Activated CD8-positive, alpha-beta memory T cell treated with anti-CD3 and anti-CD28 coated beads for 36 hours (primary cell): ENCODE results near the gene ROBO2. TPM values are rescaled to one million over a fixed set of nuclear protein-coding genes. Genes with fewer than 3 reads are reported as not detected.

Experiments
- CTCF ChIA-PET: fragments of 350-600 bp; sonication (Branson Sonifier 250); formaldehyde crosslinking; loops from one replicate; lab custom pipeline; 2021; ENCODE audit warnings: antibody characterized with exemption; lab: Charles Lee
- POLR2A ChIA-PET: fragments of 350-600 bp; sonication (Branson Sonifier 250); formaldehyde crosslinking; loops from one replicate; lab custom pipeline; 2021; ENCODE audit warnings: antibody characterized with exemption; lab: Charles Lee
- total RNA-seq, 2 experiments: library from RNA; stranded (reverse); gene quantifications; one replicate each; pipeline ENCODE4 v1.2.3, GENCODE V29; 2021

ROBO2 gene
- total RNA-seq, 2 experiments from 2014 or later = not detected

GRCh38 chr3:77524463-77524862 lies 484.6 kb downstream of the ROBO2 start:
- CTCF ChIA-PET = no interaction called here

GRCh38 chr3:77524946-77525682 lies 485.2 kb downstream of the ROBO2 start:
- CTCF ChIA-PET = interaction anchor here (0.7 kb wide), 1 partner anchor 110 kb away, joined by 5 read pairs; no protein-coding TSS in a partner anchor
- POLR2A ChIA-PET = no interaction called here

More at GRCh38 chr3:77524463-77524862, 484.6 kb downstream of the ROBO2 start:
- POLR2A ChIA-PET = no interaction called here

DNA sequence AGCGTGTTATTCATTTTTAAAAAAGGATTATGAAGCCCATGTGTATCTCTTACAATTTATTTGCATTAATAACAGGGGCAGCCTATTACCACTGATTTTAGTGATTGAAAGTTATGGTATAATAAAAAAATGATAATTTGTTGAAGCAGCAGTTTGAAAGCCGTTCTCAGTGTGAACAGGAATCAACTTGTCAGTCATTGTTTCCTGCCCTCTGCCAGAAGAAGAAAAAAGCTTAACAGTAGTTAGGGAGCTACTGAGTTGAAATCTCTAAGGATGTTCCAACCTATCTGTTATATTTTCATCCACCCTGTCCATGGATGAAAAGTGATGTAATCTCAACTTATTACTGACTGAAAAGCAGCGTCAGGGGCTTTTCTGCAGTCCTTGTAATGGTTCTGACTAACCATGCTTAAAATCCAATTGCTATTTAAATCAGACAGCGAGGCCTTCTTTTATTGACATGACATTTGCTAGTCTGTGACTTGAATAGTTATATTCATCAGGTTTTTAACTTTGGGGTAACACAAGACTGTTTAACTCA lies 486.7 kb downstream of the ROBO2 start:
- POLR2A ChIA-PET = no interaction called here
- CTCF ChIA-PET = no interaction called here

DNA sequence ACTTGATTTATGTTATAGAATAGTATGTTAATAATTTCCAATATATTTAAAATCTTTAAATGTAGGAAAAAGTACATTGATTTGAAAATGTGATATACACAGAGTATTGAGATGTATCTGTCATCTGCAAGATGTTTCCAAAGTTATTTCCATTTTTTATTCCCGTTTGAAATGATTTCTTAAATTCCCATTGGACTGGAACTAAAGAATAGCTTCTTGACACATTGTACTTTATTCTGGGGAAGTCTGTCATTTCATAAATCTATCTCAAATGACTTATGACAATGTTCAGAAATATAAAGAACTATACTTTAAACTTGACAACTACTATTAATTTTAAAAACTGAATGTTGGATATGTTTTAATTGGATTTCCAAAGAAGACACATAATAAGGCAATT lies 489.6 kb downstream of the ROBO2 start:
- ChIA-PET POLR2A (no interaction called here), CTCF (no interaction called here)

GRCh38 chr3:77530870-77531269 lies 491.0 kb downstream of the ROBO2 start:
- CTCF ChIA-PET = no interaction called here

GRCh38 chr3:77535116-77535515 lies 495.2 kb downstream of the ROBO2 start:
- CTCF ChIA-PET = no interaction called here
- POLR2A ChIA-PET = no interaction called here

More at GRCh38 chr3:77530870-77531269, 491.0 kb downstream of the ROBO2 start:
- POLR2A ChIA-PET = no interaction called here

DNA sequence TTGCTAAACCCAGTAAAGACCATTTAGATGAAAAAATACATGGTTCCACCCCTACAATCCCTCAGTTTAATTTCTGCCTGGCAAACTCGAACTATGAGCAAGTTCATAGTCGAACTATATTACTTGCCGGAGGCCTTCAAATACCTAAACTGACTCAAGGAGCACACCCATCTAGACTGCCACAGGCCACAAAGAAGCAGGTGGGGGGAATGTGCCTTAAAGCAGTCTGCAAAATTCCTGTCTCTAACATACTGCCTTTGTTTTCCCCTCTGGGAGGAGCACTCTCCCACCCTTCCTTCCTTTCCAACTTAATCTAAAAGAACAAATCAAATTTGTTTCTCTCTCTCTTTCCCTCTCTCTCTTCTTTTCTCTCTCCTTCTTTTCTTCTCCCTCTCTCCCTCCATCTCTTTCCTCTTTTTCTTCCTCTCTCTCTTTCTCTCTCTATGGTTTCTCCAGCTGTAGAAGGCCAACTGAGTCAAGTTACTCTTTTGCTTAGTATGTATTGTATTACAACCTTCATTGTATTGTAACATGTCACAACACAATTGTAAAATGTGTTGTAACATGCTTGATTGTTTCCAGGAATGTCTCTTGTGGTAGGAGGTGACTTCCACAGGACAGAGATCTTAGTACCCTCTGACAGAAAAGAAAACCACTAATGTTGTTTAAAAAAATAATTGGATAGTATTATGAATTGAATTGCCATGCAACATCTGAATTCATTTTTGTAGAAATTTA lies 496.3 kb downstream of the ROBO2 start:
- POLR2A ChIA-PET = no interaction called here
- CTCF ChIA-PET = no interaction called here

GRCh38 chr3:77539014-77539413 lies 499.1 kb downstream of the ROBO2 start:
- ChIA-PET POLR2A (no interaction called here), CTCF (no interaction called here)

DNA sequence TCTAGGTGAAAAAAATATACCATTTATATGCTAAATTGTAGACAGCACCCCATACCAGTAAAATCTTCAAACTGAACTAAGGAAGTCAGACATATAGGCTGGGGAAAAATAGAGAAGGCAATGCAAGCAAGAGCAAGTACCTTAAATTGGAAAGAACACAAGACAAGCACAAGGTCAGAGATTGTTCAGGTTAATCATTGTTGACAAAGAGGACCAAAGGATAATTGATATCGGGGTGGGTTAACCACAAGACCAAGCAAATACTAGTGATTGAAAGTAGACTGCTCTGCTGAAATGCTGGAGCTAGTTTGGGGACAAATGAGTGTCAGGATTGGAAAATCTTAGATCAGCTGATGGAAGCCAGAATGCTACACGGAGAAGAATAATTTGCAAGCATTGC lies 499.8 kb downstream of the ROBO2 start:
- POLR2A ChIA-PET = no interaction called here
- CTCF ChIA-PET = no interaction called here

- ChIA-PET POLR2A (no interaction called here), CTCF (no interaction called here)
Measured at GRCh38 chr3:77541203-77541922, 501.5 kb downstream of the ROBO2 start.

DNA sequence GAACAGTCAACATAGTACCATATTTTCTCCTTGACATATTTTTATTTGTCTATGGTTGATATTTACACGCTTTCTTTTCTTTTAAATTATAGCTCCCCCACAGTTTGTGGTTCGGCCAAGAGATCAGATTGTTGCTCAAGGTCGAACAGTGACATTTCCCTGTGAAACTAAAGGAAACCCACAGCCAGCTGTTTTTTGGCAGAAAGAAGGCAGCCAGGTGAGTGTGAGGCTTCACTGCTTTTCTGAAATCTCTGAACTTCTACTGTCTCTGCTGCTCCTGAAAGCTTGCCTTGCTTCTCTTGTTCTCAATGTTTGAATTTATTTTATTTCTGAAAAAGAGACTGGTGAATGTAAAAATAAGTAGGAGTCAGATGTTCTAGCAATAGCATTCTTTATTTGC lies 506.3 kb downstream of the ROBO2 start:
- ChIA-PET POLR2A (no interaction called here), CTCF (no interaction called here)

DNA sequence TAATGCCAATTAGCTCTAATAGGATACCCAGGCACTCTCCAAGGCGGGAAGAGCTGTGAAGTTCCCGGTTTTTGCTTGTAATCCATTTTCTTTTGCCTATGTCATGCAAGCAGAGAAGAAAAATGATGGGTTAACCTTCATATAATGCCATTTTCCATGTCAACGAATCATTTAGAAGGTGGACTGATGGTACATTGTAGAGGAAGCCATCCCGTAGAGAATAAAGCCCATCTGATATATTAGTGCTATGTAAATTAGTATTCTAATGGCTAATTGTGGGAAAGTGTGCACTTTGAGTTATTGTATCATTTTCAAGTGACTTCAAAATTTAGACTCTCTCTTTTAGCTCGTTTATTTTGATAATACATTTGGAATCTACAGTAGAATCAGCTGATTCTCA lies 509.1 kb downstream of the ROBO2 start:
- CTCF ChIA-PET = no interaction called here
- POLR2A ChIA-PET = no interaction called here

DNA sequence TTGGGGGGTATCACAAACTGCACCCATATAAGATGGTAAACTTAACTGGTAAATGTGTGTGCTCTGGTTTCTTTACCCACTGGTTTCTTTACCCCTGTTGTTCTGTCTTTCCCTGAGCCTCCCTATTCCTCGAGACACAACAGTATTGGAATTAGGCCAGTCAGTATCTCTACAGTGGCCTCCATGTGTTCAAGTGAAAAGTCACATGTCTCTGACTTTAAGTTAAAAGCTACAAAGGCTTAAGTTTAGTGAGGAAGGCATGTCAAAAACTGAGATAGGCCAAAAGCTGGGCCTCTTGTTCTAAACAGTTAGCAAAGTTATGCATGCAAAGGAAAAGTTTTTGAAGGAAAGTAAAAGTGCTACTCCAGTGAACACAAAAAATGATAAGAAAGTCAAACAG lies 513.3 kb downstream of the ROBO2 start:
- ChIA-PET CTCF (no interaction called here), POLR2A (no interaction called here)

- ChIA-PET POLR2A (no interaction called here), CTCF (no interaction called here)
Measured at GRCh38 chr3:77562089-77562488, 522.2 kb downstream of the ROBO2 start.

DNA sequence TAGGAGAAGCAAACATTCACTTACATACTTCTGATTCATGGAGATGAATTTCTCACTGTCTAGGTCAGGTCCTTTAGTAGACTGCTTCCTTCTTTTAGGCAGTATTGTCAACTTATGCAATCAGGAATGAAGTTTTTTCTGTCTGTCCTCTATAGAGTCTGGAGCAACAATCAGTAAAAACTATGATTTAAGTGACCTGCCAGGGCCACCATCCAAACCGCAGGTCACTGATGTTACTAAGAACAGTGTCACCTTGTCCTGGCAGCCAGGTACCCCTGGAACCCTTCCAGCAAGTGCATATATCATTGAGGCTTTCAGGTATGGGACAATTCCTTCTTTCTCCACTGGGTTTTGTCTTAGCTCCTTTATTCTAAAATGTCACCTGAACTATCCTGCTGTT lies 523.1 kb downstream of the ROBO2 start:
- POLR2A ChIA-PET = no interaction called here
- CTCF ChIA-PET = no interaction called here

- ChIA-PET CTCF (no interaction called here), POLR2A (no interaction called here)
Measured at GRCh38 chr3:77566055-77566454, 526.2 kb downstream of the ROBO2 start.

GRCh38 chr3:77571971-77572715 lies 532.2 kb downstream of the ROBO2 start:
- ChIA-PET CTCF (no interaction called here), POLR2A (no interaction called here)

GRCh38 chr3:77577264-77577663 lies 537.4 kb downstream of the ROBO2 start:
- ChIA-PET POLR2A (no interaction called here), CTCF (no interaction called here)

DNA sequence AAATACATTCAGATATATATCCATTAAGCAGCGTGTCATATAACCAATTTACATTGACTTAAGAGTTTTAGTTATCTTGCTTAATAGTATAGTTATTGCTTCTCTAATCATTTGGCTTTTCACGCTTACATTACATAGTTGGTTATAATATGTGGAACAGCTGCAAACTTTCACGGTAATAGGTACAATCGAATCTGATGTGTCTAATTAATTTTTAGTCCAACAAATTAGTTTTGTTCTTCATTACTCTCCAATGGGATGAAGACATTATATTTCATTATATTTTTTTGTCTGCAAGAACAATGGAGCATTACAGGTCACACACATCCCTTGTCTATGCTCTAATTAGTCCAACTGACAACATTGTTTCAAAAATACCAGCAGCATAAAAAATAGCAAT lies 546.3 kb downstream of the ROBO2 start:
- CTCF ChIA-PET = no interaction called here

More for the DNA sequence above, 546.3 kb downstream of the ROBO2 start:
- POLR2A ChIA-PET = no interaction called here
